ENCODE results near the gene PAEP.

DNA sequence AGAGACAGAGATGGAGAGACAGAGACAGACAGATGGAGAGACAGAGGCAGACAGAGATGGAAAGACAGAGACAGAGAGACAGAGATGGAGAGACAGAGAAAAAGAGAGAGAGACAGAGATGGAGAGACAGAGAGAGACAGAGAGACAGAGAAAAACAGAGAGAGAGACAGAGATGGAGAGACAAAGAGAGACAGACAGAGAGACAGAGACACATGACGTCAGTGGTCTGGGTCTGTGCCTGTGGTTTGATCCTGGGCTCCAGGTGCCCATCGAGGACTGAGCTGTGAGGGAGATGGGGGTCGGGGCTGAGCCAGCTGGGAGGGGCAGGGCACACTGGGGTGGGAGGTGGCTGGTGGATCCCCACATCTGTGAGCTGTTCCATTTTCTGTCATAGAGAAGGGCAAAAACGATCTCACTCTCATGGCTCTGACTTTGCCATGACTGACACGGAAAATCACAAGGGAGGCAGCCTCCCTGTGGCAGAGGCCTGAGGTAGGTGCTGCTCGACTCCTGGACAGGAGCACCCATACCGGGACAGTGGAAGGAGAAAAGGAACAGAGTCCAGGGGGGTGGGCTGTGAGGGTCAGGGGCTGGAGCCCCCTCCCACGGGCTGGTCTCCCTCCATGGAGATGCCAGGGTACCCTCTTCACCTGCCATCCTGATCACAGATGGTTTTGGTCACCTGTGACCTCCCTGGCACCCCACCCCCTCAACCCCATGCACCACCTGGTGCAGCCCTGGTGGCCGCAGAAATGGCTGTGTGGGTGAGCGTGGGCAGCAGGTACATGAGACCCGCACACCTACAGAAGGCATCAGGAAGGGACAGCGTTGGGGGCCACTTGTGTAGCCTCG is 49.0 kb downstream of the PAEP start:
- TF ChIP-seq, protein P1, sequence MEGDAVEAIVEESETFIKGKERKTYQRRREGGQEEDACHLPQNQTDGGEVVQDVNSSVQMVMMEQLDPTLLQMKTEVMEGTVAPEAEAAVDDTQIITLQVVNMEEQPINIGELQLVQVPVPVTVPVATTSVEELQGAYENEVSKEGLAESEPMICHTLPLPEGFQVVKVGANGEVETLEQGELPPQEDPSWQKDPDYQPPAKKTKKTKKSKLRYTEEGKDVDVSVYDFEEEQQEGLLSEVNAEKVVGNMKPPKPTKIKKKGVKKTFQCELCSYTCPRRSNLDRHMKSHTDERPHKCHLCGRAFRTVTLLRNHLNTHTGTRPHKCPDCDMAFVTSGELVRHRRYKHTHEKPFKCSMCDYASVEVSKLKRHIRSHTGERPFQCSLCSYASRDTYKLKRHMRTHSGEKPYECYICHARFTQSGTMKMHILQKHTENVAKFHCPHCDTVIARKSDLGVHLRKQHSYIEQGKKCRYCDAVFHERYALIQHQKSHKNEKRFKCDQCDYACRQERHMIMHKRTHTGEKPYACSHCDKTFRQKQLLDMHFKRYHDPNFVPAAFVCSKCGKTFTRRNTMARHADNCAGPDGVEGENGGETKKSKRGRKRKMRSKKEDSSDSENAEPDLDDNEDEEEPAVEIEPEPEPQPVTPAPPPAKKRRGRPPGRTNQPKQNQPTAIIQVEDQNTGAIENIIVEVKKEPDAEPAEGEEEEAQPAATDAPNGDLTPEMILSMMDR (IDR thresholded peaks at IDR 0.05): no peak
- TF ChIP-seq POLR2A (IDR thresholded peaks at IDR 0.05): no peak
